KMS-11 (cell line): ENCODE data around the gene HAO2.

Experiments
- H2AFZ ChIP-seq: fragments of 200-600 bp; sonication (generic); 2 replicates; pipeline ENCODE4 v1.6.1; 2016; ENCODE audit warnings: antibody characterized with exemption, mixed run types, low read depth
- H3K27ac ChIP-seq: fragments of 200-600 bp; sonication (generic); 2 replicates; pipeline ENCODE4 v1.6.1; 2016; ENCODE audit warnings: mild to moderate bottlenecking, mixed run types
- H3K27me3 ChIP-seq: fragments of 200-600 bp; sonication (generic); 2 replicates; pipeline ENCODE4 v1.6.1; 2017; ENCODE audit warnings: mild to moderate bottlenecking, low read depth, mixed run types, moderate library complexity; ENCODE audit not compliant: insufficient read depth
- H3K36me3 ChIP-seq: fragments of 200-600 bp; sonication (generic); 2 replicates; pipeline ENCODE4 v1.6.1; 2017; ENCODE audit warnings: mild to moderate bottlenecking, mixed run types; ENCODE audit not compliant: insufficient read depth
- H3K4me1 ChIP-seq: fragments of 200-600 bp; sonication (generic); 2 replicates; pipeline ENCODE4 v1.6.1; 2016; ENCODE audit warnings: mild to moderate bottlenecking, low read depth, mixed run types; ENCODE audit not compliant: poor library complexity, severe bottlenecking
- H3K4me2 ChIP-seq: fragments of 200-600 bp; sonication (generic); 2 replicates; pipeline ENCODE4 v1.7.0; 2016; ENCODE audit warnings: mild to moderate bottlenecking, mixed run types
- H3K4me3 ChIP-seq: fragments of 200-600 bp; sonication (generic); IDR thresholded peaks from 2 replicates; pipeline ENCODE4 v1.6.1; 2017; ENCODE audit warnings: low read depth, low read length, mixed read lengths; ENCODE audit not compliant: insufficient read depth
- H3K79me2 ChIP-seq: fragments of 200-600 bp; sonication (generic); 2 replicates; pipeline ENCODE4 v1.6.1; 2016; ENCODE audit warnings: low read depth, mixed run types; ENCODE audit not compliant: insufficient read depth
- H3K9ac ChIP-seq: fragments of 200-600 bp; sonication (generic); 2 replicates; pipeline ENCODE4 v1.6.1; 2016; ENCODE audit warnings: mild to moderate bottlenecking, mixed run types
- H4K20me1 ChIP-seq: fragments of 200-600 bp; sonication (generic); 2 replicates; pipeline ENCODE4 v1.6.1; 2016; ENCODE audit warnings: mild to moderate bottlenecking, mixed run types; ENCODE audit not compliant: insufficient read depth
- CTCF ChIP-seq: fragments of 200-600 bp; sonication (generic); conservative IDR thresholded peaks from 2 replicates; pipeline ENCODE4 v1.6.1; 2017; ENCODE audit warnings: low read depth, mild to moderate bottlenecking, antibody characterized with exemption, low read length, moderate library complexity, mixed read lengths

The HAO2 gene

GRCh38 chr1:119396982-119397381, 28.4 kb downstream of the HAO2 start:
- H3K27me3 ChIP-seq, result no peaks in the 10 kb centered on the region

GRCh38 chr1:119397986-119398385, 29.4 kb downstream of the HAO2 start:
- Histone ChIP-seq H3K27me3 (no peaks in the 10 kb centered on the region), H3K4me2 (no peak overlapping the region), H3K4me1 (no peaks in the 10 kb centered on the region), H2AFZ (no peak overlapping the region), H4K20me1 (no peaks in the 10 kb centered on the region), H3K36me3 (no peaks in the 10 kb centered on the region), H3K9ac (no peak overlapping the region), H3K79me2 (no peaks in the 10 kb centered on the region), H3K27ac (no peak overlapping the region), H3K4me3 (no peak overlapping the region)
- TF ChIP-seq CTCF, result no peak

More at GRCh38 chr1:119396982-119397381, 28.4 kb downstream of the HAO2 start:
- no peak overlapping the region for H2AFZ ChIP-seq
- no peaks in the 10 kb centered on the region for H3K79me2 ChIP-seq
- H3K9ac ChIP-seq, result no peak overlapping the region
- no peak for TF ChIP-seq CTCF
- H3K4me1 ChIP-seq, result no peaks in the 10 kb centered on the region
- no peak overlapping the region for H3K4me3 ChIP-seq
- no peak overlapping the region for H3K27ac ChIP-seq
- no peak overlapping the region for H3K4me2 ChIP-seq
- H3K36me3 ChIP-seq, result no peaks in the 10 kb centered on the region
- no peaks in the 10 kb centered on the region for H4K20me1 ChIP-seq

- no peak overlapping the region for H3K4me2 ChIP-seq
- no peak overlapping the region for H3K4me3 ChIP-seq
- H3K4me1 ChIP-seq, result no peaks in the 10 kb centered on the region
- H4K20me1 ChIP-seq, result no peaks in the 10 kb centered on the region
- H2AFZ ChIP-seq, result no peak overlapping the region
- H3K27me3 ChIP-seq, result no peaks in the 10 kb centered on the region
- H3K79me2 ChIP-seq, result no peaks in the 10 kb centered on the region
- no peaks in the 10 kb centered on the region for H3K36me3 ChIP-seq
- no peak for TF ChIP-seq CTCF
- no peak overlapping the region for H3K9ac ChIP-seq
- no peak overlapping the region for H3K27ac ChIP-seq
These were observed 36.2 kb downstream of the HAO2 start for GRCh38 chr1:119404736-119405135.

- Histone ChIP-seq H3K4me2 (no peak overlapping the region), H3K27me3 (no peaks in the 10 kb centered on the region), H3K79me2 (no peaks in the 10 kb centered on the region), H3K36me3 (no peaks in the 10 kb centered on the region), H2AFZ (no peak overlapping the region), H4K20me1 (no peaks in the 10 kb centered on the region), H3K9ac (no peak overlapping the region), H3K27ac (no peak overlapping the region), H3K4me3 (no peak overlapping the region), H3K4me1 (no peaks in the 10 kb centered on the region)
- no peak for TF ChIP-seq CTCF
These were observed 41.1 kb downstream of the HAO2 start for GRCh38 chr1:119409731-119410130.
